NCI-H524 treated with DMSO at 0.1 percent for 48 hours (cell line): Measurements from ENCODE around the gene APBB2.

ENCODE experiments used
- DNase-seq: peaks from one replicate; lab custom pipeline; 2025; lab: John Stamatoyannopoulos, UW

Gene APBB2

DNA sequence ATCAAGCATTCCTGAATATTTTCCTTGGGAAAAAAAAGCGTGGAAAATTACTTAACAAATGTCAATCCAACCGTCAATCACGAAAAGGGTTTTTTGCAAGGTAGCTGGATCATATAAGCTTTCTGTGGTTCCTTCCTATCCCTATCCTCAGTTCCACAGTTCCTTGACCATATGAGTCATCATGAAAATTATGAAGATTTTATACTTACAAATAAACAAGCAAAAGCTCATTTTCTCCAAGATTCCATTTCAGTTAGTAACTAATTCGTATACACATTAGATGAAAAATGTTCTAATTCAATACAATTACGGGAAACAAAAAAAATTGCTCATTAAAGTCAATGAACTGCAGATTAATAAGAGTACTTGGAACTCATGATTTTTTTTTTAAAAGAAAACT lies 235.8 kb downstream of the APBB2 start:
- no peak for DNase-seq

DNA sequence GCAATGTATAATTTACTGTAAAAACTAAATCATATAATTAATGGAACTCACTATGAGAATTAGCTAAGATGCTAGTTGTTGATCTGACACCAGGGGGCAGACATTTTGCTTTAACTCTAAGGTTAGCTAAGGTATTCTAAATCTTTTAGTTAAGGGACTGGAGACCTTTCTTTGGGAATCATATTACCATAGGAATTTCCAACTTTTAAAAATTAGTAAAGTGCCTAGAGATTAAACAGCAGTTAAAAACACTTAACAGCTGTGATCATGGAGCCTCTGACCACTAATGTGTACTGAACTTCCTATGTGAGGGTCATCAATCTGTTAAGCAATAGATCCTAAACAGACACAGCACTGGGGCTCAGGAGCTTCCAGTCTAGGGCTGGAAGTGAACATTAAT lies 238.0 kb downstream of the APBB2 start:
- no peak for DNase-seq

DNA sequence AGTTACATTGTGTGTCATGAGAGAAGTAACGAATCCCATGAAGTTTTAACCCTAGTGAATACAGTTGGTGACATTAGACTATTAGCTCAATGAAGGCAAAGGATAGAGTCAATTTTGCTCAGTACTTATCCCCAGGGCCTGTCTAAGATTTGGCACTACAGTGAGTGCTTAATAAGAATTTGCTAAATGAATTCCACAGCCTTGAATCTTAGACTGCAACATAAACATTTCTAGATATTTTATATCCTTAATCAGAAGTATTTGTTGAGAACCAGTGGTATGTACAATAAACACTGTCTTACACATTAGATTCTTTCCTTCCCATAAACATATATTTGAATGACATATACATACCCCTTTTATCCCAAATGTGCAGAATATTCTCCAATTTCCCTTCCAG lies 241.6 kb downstream of the APBB2 start:
- no peak for DNase-seq

DNA sequence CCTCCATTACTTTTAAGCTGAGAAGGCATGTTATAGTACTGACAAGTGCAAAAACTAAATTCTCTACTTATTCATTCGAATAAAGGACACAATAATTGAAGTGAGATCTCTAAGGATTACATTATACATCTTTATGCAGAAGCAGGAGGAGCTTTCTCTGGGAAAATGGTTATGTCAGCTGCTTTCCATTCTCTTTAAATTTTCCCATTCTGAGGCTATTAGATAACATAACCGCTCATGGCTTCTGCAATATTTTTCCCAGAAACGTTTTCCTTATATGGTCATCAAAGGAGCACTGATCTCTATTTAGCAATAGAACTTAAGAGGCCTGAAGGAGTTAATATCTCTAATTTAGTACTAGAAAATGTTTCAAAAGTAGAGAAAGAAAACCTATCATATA lies 243.0 kb downstream of the APBB2 start:
- DNase-seq = no peak

DNA sequence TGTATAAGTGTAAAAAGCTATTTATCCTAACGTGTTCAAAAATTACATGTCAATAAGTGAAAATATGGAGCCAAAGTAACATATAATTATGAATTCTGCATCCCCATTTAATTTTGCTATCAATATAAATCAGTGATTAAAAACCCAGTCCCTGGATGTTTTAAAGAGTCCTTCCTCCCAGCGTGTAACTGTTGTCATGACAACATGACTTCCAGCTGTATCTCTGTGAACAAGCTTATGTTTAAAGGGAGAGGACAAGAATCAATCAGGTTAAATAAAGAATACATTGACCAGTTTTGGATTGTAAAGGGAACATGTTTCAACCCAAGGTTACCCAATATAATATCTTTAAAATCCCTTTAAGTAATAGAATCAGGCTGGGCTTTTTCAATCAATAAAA lies 244.8 kb downstream of the APBB2 start:
- DNase-seq = no peak

DNA sequence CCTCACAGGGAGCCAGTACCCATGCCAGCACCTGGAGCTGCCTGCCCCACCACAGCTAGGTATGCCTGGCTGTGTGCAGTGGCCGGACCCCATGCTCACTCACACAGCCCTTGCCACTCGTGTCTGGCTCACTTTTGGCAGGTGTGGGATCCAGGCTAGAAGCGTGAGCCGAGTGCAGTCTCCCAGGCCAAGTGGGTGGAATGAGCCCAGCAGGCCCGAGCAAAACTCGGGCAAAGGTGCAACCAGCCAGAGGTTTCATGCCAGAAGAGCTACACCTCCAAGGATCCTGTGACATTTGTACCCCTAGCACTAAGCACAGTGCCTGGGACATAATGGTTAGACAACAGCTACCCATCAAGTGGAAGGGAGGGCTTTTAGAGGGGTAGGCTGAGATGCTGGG lies 246.8 kb downstream of the APBB2 start:
- no peak for DNase-seq

DNA sequence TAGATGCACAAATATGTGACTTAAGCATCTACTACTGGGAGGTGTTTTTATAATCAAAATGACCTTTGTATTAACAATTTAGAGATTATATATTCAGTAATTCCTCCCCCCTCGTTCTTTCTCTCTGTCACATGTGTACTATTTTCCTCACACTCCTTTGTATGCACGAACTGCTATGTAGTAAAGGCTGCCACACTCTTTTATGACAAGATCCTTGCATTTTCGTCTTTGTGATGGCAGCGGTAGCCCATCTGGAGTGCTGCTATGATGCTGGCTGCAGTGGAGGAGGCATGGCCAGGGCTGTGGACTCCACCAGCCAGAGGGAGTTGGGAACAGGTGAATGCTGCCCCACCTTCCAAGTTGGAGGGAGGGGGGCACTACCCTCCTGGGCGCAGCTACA lies 248.3 kb downstream of the APBB2 start:
- no peak for DNase-seq

DNA sequence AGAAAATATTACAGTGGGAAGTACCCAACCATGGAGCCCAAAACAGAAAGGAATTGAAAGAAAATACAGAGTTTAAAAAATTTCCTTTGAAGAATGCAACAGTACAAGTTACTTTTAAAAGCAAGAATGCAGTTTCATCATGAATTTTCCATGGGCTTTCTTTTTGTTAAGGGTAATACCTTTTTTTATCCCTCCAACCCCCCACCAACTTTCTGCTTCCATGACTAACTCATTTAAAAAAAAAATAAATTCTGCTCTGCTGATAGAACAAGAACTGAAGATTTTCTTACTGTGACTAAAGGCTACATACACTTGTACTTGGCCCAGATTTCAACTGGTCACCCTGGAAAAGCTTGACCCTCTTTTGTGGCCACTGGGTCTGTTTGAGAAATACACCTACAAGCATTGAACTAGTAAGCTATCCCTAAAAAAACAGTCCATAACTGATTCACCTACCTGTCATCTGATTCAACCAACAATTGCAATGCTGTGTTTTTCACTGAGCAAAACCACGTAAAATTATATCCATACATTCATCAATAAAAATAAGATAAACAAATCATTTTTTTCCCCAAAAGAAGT lies 250.4 kb downstream of the APBB2 start:
- DNase-seq = no peak

DNA sequence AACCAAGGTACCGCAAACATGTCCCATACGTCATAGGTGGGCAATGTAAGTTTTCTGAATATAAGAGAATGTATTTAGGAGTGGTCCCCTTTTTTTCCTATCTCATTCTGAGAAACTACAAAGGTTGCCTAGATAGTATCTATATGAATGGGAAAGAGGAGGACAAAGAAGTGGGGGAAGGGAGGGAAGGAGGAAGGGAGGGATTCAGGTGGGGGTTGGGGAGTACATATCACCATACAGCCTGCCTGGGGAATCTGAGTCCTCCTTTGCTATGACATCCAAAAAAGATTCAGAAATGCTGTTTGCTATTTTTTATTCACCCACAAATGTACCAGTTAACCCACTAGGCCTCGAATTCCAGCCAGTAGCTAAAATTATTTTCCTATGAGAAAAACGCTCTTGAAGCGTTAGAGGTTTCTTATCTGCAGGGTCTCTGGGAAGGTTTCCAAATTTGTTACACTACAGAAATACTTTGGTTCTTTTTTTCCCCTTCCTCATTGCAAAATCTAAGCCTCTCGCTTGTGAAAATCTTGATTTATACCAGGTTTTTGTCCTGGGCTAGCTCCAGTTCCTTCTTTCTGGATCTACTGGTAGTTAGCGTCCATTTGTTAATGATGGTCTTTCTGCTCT lies 251.7 kb downstream of the APBB2 start:
- no peak for DNase-seq

DNA sequence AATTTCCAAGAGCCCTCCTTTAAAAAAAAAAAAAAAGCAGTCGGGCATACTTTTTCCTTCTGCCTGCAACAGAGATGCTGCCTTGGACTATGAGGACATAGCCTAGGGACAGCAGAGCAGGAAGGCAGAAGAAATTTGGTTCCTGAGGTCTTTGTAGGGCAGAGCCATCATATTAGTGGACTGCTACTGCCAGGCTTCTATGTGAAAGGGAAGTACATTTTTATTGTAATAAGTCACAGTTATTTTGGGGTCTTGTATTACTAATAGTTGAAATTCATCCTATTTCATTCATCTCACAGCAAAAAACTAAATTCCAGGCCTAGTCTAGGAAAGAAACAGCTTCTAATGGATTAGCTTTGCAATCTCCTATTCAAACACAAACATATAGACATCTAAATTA lies 253.4 kb downstream of the APBB2 start:
- no peak for DNase-seq

DNA sequence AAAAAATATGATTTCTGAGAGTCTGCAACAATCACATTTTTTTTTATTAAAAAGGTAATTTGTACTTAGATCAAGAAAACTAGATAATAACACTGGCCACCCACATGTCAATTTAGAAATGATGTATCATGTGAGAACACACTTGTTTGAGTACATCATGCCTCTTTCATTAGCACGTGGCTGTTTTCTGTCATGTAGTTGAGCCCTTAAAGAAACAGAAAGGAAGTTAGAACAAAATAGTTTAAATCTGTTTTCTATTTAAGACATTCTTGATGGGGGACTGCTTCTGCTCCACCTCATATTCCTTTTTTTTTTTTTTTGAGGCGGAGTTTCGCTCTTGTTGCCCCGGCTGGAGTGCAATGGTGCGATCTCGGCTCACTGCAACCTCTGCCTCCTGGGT lies 257.1 kb downstream of the APBB2 start:
- no peak for DNase-seq

DNA sequence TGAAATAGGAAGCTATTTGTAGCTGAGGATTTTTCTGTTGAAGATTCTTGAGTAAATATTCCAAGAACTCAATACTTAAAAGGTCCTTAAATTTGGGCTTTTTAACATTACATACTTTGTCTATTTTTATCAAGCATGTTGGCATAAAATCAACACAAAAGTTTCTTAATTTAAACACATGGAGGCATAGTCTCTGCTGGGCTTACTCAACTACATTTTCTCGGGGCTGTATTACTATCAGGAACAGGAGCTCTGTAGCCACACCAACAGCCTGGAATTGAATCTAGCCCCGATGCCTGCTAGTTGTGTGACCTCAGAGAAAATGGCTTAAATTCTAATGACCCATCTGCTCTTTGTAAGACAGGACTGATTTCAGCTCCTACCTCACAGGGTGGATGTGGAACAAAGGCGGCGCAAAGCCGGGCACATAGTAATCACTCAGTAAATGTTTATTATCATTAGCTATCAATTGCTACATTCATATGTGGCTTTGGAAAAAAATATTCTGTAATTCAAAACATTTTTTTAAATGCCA lies 257.6 kb downstream of the APBB2 start:
- no peak for DNase-seq

DNA sequence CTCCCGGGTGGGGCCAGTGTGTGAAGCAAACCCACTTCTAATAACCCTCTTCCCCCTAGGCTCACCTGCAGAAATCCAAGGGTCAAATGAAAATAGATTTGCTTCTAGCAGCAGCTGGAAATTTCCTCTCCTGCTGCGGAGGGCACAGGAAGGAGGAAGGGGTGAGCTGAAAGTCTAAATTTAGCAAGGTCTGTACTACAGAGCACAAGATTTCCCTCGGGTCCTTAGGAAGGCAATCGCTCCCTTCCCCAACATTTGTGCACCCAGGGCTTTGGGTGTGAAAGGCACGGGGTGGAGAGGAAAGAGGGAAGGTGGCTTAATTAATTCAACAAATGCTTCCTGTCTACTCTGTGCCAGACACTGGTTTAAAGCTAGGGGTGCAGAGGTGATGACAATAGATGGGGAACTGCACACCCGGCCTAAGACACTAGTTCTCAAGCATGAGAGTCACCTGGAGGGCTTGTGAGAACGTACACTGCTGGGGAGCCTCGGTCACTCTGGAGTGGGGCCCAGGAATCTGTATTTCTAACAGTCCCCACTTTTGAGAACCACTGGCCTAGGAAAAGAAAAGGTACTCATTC lies 260.2 kb downstream of the APBB2 start:
- DNase-seq = no peak

DNA sequence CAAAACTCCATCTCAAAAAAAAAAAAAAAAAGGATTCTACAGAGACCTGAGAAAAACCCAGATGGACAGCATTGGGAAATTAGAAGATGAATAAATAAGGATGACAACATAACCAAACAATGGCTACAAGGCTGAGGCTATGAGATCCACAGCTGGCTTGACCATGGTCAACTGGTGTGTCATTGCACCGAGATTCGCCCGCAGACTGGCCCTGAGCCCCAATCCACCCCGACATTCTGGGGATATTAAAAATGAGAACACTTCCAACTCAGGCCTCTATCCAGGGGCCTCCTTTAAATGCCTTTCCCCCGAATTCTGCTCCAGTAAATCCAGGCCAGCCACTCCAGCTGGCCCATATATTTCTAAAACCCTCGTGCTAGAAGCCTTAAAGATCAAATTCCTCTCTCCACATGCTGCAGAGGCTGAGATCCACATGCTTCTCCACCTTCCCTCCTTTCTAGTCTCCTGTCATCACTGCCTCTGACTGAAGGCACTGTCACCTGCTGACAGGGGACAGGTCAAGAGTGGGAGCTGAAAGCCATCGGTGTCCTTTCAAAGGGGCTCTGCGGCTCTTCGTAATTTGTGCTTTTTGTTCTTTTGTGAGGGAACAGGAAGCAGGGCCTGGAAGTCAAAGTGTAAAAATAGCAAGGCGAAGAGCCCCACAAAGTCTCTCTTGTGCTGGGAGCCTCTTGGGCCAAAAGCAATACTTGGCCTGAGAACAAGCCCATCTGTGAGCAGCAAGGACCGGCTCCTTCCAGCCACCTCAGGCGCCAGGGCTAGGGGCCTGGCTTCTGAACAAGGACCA lies 260.9 kb downstream of the APBB2 start:
- DNase-seq = no peak

DNA sequence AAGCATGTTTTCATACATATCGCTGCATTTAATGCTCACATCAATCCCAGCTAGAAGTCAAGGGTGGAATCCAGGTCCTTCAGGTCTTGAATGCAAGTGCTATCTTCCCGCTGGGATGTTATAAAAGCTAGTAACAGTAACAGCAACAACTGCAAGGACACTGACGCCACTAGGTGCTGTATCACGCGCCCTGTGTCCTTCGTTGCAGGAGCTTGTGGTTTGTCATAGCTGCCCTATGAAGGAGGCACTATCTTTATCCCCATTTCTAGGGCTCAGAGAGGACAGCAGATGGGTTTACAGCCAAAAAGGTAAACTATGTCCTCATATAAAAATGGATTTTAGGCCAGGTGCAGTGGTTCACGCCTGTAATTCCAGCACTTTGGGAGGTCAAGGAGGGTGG lies 261.7 kb downstream of the APBB2 start:
- no peak for DNase-seq

DNA sequence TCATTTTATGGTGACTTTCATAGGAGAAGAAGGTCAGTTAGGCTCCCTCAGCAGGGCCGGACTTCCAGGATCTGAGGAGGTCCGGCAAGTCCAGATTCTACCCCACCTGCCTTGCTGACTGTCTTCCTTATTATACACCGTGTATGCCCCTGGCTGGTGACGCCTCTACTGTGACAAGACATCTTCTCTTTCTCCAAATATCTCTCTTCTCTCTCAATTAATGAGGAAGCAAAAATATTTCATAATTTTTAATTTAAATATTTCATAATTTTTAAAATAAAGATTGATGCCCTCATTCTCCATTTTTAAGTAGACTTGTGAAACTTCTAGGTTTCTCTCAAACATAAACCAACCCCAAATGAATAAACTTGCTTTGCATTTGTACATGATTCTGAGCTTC lies 262.1 kb downstream of the APBB2 start:
- no peak for DNase-seq

DNA sequence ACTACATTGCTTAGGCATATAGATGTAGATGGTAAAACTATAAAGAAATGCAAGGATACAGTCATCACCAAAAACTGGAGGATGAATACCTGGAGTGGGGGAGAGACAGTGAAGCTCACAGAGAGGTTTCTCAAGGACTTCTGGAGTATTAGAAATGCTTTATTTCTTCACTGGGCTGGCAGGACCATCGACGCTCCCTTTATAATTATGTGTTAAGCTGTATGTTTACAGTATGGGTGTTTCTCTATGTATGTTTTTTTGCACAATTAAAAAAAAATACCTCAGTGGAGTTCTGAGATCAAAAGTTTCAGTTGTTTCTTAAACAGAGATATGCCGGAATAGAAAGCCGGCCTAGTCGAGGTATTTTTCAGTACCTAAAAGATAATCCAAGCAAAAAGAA lies 263.3 kb downstream of the APBB2 start:
- DNase-seq = no peak

DNA sequence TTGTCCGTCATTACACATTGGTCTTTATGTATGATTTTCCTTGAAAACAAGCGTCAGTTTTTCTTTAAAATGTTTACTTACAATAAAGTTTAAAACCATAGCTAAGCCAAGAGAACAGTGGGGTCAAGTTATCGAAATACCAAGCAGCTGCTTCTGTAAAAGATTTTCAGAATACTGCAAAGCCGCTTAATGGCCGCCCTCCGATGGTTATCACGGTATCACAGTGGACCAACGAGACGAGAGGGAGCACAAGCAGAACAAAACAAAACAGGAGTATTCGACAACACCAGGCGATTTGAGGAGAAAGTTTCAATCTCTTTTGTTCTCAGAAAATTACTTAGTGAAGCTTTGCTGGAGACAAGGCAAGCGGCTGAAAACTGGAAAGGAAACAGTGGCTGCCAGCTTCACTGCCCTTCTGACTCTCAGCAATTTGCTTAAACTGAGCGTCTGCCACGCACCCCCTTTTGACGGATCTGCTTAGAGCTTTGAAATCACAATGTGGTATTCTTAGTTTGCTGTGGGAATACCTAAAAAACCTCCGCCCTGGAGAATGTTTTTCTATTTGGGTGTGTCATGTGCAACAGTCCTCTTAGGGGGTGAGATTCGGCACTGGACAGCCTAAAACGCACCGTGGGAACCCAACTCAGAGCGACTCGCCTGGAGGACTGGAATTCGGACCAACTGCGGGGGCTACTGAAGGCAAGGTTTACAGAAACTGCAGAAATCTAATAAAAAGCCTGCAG lies 264.8 kb downstream of the APBB2 start:
- DNase-seq = no peak

DNA sequence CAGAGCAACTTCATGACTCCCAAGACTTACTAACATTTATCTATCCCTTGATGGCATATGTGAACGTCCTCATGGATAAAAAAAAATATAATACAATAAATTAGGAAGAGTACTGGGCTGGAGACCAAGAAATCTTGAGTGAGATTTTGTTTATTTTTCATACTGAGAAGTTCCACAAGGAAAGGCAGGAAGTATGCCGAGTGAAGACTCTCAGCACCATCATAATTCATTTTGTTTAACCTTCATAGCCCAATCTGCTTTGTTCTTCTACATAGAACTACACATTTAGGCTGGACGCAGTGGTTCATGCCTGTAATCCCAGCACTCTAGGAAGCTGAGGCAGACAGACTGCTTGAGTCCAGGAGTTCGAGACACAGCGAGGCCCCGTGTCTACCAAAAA lies 266.3 kb downstream of the APBB2 start:
- no peak for DNase-seq

DNA sequence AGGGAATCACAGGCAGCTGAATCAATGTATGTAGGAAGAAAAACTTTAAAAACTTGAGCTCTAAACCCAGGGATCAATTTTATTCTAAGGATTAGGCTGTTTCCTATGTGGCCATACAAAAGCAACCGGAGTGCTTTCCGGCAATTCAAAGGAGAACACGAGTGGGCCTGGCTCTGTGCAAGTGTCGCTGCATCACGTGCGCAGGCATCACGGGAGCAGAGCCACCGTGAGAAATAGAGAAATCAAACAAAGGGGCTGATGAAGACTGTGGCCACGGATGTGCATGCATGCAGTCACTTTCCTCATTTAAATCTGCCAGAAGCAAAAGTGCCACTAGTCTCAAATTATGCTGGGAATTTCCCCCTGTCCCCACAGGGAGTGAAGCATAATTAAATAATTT lies 267.7 kb downstream of the APBB2 start:
- no peak for DNase-seq

DNA sequence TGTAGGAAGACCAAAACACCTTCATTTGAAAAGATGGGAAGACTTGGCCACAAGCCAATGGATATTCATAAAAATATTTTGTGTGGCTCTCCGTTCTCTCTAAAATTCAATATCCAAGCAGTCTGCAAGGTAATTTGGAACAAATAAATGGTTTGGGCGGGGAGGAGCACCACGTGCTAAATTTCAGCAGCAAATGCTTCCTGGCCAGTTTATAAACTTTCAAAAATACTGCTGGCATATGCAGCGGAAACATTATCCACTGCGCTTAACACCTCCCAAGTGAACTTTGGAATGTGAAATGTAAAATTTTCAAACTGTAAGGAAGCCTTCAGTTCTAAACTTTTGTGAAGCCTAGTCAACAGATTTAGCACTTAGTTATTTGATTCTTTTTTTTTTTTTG lies 273.6 kb downstream of the APBB2 start:
- no peak for DNase-seq

DNA sequence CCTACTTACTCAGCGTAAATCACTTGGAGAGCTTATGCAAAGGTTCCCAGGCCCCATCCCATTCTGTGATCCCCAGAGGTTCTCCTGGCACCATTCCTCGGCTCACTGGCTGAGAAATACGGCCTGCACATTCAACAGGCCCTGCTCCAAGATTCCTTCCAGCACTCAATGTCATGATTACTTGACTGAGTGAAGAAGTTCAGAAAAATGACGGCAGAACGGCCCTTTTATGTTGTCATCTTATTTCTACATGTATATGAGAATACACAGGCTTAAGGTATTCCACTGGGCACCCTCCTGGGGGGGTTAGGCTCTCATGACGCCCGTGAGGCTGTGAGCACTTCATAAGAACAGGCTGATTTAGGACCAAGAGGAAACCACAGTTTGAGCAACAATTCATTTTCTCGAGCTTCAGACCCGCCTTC lies 274.0 kb downstream of the APBB2 start:
- DNase-seq = no peak
